T follicular helper cell (primary cell): ENCODE data around the gene CHST15.

Experiments
- DNase-seq: peaks from one replicate; pipeline ENCODE4 v3.0.0-alpha.2; 2020; ENCODE audit warnings: low read depth

CHST15 gene

GRCh38 chr10:124011464-124011863 lies 81.9 kb downstream of the CHST15 start:
- no peak for DNase-seq

GRCh38 chr10:124010563-124011131 lies 82.8 kb downstream of the CHST15 start:
- DNase-seq = no peak

- no peak for DNase-seq
Observed at GRCh38 chr10:124010024-124010423, 83.4 kb downstream of the CHST15 start.

- DNase-seq = no peak
Observed at GRCh38 chr10:124009231-124010015, 84.0 kb downstream of the CHST15 start.

GRCh38 chr10:124008681-124009080 lies 84.7 kb downstream of the CHST15 start:
- DNase-seq = no peak

GRCh38 chr10:124008187-124008586 lies 85.2 kb downstream of the CHST15 start:
- no peak for DNase-seq

GRCh38 chr10:124007773-124008145 lies 85.6 kb downstream of the CHST15 start:
- DNase-seq = no peak

GRCh38 chr10:124007102-124007772 lies 86.2 kb downstream of the CHST15 start:
- no peak for DNase-seq

GRCh38 chr10:124006526-124006925 lies 86.9 kb downstream of the CHST15 start:
- no peak for DNase-seq

GRCh38 chr10:124005991-124006392 lies 87.4 kb downstream of the CHST15 start:
- DNase-seq = no peak

- DNase-seq = no peak
Observed at GRCh38 chr10:124005091-124005490, 88.3 kb downstream of the CHST15 start.

- DNase-seq = no peak
Observed at GRCh38 chr10:124004663-124005004, 88.8 kb downstream of the CHST15 start.

- DNase-seq = no peak
Observed at GRCh38 chr10:124003871-124004662, 89.3 kb downstream of the CHST15 start.

- no peak for DNase-seq
Observed at GRCh38 chr10:124003481-124003870, 89.9 kb downstream of the CHST15 start.

GRCh38 chr10:124003070-124003419 lies 90.4 kb downstream of the CHST15 start:
- no peak for DNase-seq

GRCh38 chr10:124002391-124003069 lies 90.9 kb downstream of the CHST15 start:
- no peak for DNase-seq

- DNase-seq = no peak
Observed at GRCh38 chr10:124001391-124002148, 91.8 kb downstream of the CHST15 start.

GRCh38 chr10:124000792-124001201 lies 92.6 kb downstream of the CHST15 start:
- no peak for DNase-seq

- no peak for DNase-seq
Observed at GRCh38 chr10:123999956-124000615, 93.3 kb downstream of the CHST15 start.

- DNase-seq = no peak
Observed at GRCh38 chr10:123999261-123999660, 94.1 kb downstream of the CHST15 start.
